Measurements from ENCODE around the gene LDLRAD2. TPM values are rescaled to one million over a fixed set of nuclear protein-coding genes. Genes with fewer than 3 reads are reported as not detected.

Gene LDLRAD2
- total and polyA plus RNA-seq, 10 of the 15 experiments (the other 5 are each of a cell fraction or from before 2014, with no cell fraction given): 0.04 to 0.23 (median 0.11) TPM; not detected in 7

DNA sequence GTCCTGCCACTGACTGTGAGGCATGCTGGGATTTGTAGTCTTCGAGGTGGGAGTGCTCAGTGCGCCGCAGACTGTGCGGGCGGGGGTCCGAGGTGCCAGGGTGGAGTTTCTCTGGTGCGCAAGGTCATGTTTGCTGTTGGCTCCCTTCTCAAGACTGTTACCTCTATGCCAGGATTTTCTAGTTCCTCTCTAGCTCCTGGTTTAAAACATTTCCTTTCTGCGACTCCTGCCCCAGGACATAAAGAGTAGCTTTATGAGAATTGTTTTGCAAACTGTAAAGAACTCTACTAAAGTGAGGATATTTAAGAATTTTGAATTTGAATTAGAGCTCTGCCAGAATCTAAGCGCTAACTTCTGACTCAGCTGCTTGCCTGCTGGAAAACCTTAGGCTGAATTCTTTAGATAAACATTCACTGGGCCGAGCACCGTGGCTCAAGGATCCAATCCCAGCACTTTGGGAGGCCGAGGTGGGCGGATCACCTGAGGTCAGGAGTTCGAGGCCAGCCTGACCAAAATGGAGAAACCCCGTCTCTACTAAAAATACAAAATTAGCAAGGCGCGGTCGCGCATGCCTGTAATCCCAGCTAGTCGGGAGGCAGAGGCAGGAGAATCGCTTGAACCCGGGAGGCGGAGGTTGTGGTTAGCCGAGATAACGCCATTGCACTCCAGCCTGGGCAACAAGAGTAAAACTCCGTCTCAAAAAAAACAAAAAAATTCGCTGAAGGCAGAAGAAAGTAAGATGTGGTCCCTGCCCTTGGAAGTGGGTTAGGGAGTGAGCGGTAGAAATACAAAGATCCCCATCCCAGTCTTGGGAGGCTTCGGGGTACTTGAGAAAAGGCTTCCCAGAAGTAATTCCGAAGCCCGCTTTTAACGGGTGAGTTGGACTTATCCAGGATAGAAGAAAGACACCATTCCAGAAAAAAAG is 28.1 kb upstream of the LDLRAD2 start (continued):
- TF ChIP-seq, protein P1, sequence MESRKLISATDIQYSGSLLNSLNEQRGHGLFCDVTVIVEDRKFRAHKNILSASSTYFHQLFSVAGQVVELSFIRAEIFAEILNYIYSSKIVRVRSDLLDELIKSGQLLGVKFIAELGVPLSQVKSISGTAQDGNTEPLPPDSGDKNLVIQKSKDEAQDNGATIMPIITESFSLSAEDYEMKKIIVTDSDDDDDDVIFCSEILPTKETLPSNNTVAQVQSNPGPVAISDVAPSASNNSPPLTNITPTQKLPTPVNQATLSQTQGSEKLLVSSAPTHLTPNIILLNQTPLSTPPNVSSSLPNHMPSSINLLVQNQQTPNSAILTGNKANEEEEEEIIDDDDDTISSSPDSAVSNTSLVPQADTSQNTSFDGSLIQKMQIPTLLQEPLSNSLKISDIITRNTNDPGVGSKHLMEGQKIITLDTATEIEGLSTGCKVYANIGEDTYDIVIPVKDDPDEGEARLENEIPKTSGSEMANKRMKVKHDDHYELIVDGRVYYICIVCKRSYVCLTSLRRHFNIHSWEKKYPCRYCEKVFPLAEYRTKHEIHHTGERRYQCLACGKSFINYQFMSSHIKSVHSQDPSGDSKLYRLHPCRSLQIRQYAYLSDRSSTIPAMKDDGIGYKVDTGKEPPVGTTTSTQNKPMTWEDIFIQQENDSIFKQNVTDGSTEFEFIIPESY (IDR thresholded peaks at IDR 0.05): no peak
- TF ChIP-seq HDGF (IDR thresholded peaks at IDR 0.05): no peak
- TF ChIP-seq, protein P2, sequence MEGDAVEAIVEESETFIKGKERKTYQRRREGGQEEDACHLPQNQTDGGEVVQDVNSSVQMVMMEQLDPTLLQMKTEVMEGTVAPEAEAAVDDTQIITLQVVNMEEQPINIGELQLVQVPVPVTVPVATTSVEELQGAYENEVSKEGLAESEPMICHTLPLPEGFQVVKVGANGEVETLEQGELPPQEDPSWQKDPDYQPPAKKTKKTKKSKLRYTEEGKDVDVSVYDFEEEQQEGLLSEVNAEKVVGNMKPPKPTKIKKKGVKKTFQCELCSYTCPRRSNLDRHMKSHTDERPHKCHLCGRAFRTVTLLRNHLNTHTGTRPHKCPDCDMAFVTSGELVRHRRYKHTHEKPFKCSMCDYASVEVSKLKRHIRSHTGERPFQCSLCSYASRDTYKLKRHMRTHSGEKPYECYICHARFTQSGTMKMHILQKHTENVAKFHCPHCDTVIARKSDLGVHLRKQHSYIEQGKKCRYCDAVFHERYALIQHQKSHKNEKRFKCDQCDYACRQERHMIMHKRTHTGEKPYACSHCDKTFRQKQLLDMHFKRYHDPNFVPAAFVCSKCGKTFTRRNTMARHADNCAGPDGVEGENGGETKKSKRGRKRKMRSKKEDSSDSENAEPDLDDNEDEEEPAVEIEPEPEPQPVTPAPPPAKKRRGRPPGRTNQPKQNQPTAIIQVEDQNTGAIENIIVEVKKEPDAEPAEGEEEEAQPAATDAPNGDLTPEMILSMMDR (IDR thresholded peaks at IDR 0.05 in 2 of 3, conservative IDR thresholded peaks at IDR 0.05 in 1 of 3; ENCODE audit: control insufficient read depth in 2 of 3, extremely low read depth in 1 of 3, insufficient read depth in 1 of 3, low read depth in 3 of 3, low read length in 3 of 3): no peak
- peak; percentile 76 for TF ChIP-seq CHD2 (IDR thresholded peaks at IDR 0.05; ENCODE audit: borderline replicate concordance, low read depth, low read length)
- TF ChIP-seq, protein P3, sequence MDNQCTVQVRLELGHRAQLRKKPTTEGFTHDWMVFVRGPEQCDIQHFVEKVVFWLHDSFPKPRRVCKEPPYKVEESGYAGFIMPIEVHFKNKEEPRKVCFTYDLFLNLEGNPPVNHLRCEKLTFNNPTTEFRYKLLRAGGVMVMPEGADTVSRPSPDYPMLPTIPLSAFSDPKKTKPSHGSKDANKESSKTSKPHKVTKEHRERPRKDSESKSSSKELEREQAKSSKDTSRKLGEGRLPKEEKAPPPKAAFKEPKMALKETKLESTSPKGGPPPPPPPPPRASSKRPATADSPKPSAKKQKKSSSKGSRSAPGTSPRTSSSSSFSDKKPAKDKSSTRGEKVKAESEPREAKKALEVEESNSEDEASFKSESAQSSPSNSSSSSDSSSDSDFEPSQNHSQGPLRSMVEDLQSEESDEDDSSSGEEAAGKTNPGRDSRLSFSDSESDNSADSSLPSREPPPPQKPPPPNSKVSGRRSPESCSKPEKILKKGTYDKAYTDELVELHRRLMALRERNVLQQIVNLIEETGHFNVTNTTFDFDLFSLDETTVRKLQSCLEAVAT (IDR thresholded peaks at IDR 0.05): peak; percentile 54
- no peak for TF ChIP-seq ZNF384 (IDR thresholded peaks at IDR 0.05; ENCODE audit: borderline replicate concordance, low read depth, low read length)
- TF ChIP-seq MYC (IDR thresholded peaks at IDR 0.05; ENCODE audit: insufficient read depth, insufficient read length, insufficient replicate concordance, low read length, severe bottlenecking): no peak
- TF ChIP-seq ZNF217 (IDR thresholded peaks at IDR 0.05): no peak
- TF ChIP-seq PAX5 (IDR thresholded peaks at IDR 0.05; ENCODE audit: borderline replicate concordance, low read depth, low read length): no peak
- 0 out of 2 replicates have a peak, but pooled peaks have one; percentile 7 for TF ChIP-seq NRF1 (conservative IDR thresholded peaks at IDR 0.05; ENCODE audit: low read depth, low read length)
- TF ChIP-seq LARP7 (IDR thresholded peaks at IDR 0.05): no peak; the same call in 1 of the 2 replicates
- TF ChIP-seq IKZF2 (IDR thresholded peaks at IDR 0.05): peak in 1 of 2 experiments; percentile 8; a peak in 1 of 4 replicates
- peak; percentile 100 for TF ChIP-seq HCFC1 (IDR thresholded peaks at IDR 0.05; ENCODE audit: low read length)
- no peak for TF ChIP-seq SMAD1 (IDR thresholded peaks at IDR 0.05; ENCODE audit: low read depth, partially characterized antibody)
- TF ChIP-seq SRF (IDR thresholded peaks at IDR 0.05; ENCODE audit: low read depth in 2 of 2, low read length in 2 of 2): 0 out of 4 replicates have a peak, but pooled peaks of 1 of the 2 experiments have one; percentile 30
- TF ChIP-seq, protein P4, sequence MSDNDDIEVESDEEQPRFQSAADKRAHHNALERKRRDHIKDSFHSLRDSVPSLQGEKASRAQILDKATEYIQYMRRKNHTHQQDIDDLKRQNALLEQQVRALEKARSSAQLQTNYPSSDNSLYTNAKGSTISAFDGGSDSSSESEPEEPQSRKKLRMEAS (IDR thresholded peaks at IDR 0.05; ENCODE audit: low read depth, low read length): no peak
- TF ChIP-seq SREBF1 (IDR thresholded peaks at IDR 0.05; ENCODE audit: low read length): peak; percentile 91; the same call in 1 of the 2 replicates
- TF ChIP-seq NFYB (IDR thresholded peaks at IDR 0.05; ENCODE audit: insufficient read depth, low read depth, low read length): no peak
- TF ChIP-seq CEBPB (IDR thresholded peaks at IDR 0.05; ENCODE audit: borderline replicate concordance in 1 of 2, low read depth in 2 of 2, low read length in 2 of 2): no peak
- TF ChIP-seq, protein P5, sequence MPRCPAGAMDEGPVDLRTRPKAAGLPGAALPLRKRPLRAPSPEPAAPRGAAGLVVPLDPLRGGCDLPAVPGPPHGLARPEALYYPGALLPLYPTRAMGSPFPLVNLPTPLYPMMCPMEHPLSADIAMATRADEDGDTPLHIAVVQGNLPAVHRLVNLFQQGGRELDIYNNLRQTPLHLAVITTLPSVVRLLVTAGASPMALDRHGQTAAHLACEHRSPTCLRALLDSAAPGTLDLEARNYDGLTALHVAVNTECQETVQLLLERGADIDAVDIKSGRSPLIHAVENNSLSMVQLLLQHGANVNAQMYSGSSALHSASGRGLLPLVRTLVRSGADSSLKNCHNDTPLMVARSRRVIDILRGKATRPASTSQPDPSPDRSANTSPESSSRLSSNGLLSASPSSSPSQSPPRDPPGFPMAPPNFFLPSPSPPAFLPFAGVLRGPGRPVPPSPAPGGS (IDR thresholded peaks at IDR 0.05; ENCODE audit: borderline replicate concordance, insufficient read depth, low read depth, low read length, poor library complexity, severe bottlenecking): no peak
- 0 out of 2 replicates have a peak, but pooled peaks have one; percentile 6 for TF ChIP-seq NR2F1 (conservative IDR thresholded peaks at IDR 0.05)
- TF ChIP-seq RAD51 (IDR thresholded peaks at IDR 0.05): no peak

Data from GM12878 (cell line).